22Rv1 (cell line): ENCODE results near the gene KIF18B.

Source experiments
- CTCF ChIP-seq: fragments of 450-650 bp; IDR thresholded peaks from 2 replicates; pipeline ENCODE4 v1.5.1; 2017; ENCODE audit warnings: mild to moderate bottlenecking
- ZFX ChIP-seq: fragments of 450-650 bp; IDR thresholded peaks from 2 replicates; pipeline ENCODE4 v1.6.1; 2017; ENCODE audit warnings: antibody characterized with exemption, borderline replicate concordance

- TF ChIP-seq CTCF (no peak), ZFX (no peak)
Observed at GRCh38 chr17:44918006-44918405, 29.6 kb downstream of the KIF18B start.
